ENCODE measurements around the gene CRB2. TPM values are rescaled to one million over a fixed set of nuclear protein-coding genes. Genes with fewer than 3 reads are reported as not detected.

Gene CRB2
- total and polyA plus RNA-seq, 2 of the 13 experiments (the other 11 are each of a cell fraction or from before 2014, with no cell fraction given) = 0.01 to 0.29 TPM

DNA sequence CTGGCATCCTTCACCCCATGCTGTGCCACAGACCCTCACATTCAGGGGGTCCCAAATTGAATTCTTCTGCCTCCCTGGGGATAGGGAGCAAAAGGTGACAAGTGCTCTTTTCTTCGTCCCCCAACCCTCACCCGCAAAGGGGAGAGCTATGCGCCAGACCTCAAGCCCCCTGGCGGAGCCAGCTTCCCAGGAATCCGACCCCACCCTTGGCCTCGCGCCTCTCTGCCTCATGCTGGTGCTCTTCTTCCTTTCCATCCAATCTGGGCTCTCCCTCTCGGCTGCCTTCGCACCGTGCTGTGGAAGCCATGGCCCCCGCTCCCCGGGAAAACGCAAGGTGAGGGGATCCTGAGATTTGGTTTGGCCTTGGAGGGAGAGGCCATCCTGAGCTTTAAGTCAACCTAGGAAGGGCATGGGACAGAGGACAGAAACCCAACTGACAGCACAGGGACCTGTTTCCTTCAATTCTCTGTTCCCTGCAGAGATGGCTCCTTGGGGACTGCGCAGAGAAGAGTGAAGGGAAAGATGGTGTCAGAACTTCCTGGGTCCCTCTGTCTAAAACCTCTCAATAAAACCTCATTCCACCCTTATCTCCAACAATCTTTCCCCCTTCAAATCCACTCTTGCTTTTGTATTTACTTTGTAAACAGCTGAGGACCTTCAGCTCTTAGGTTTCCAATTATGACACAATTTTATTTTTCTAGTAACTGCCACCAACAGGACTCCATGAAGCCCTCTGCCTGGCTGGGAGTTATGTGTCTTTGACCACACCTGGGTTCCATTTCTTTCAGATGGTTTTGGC lies 36.3 kb upstream of the CRB2 start (continued):
- TF ChIP-seq, protein P1, sequence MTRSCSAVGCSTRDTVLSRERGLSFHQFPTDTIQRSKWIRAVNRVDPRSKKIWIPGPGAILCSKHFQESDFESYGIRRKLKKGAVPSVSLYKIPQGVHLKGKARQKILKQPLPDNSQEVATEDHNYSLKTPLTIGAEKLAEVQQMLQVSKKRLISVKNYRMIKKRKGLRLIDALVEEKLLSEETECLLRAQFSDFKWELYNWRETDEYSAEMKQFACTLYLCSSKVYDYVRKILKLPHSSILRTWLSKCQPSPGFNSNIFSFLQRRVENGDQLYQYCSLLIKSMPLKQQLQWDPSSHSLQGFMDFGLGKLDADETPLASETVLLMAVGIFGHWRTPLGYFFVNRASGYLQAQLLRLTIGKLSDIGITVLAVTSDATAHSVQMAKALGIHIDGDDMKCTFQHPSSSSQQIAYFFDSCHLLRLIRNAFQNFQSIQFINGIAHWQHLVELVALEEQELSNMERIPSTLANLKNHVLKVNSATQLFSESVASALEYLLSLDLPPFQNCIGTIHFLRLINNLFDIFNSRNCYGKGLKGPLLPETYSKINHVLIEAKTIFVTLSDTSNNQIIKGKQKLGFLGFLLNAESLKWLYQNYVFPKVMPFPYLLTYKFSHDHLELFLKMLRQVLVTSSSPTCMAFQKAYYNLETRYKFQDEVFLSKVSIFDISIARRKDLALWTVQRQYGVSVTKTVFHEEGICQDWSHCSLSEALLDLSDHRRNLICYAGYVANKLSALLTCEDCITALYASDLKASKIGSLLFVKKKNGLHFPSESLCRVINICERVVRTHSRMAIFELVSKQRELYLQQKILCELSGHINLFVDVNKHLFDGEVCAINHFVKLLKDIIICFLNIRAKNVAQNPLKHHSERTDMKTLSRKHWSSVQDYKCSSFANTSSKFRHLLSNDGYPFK (CRISPR knock-in tag; IDR thresholded peaks at IDR 0.05; ENCODE audit: borderline replicate concordance) = no peak
- peak; percentile 21; the same call in 1 of the 2 replicates for TF ChIP-seq SAP130 (CRISPR knock-in tag; IDR thresholded peaks at IDR 0.05; ENCODE audit: low read depth)
- TF ChIP-seq SOX13 (IDR thresholded peaks at IDR 0.05) = no peak
- TF ChIP-seq SOX13 (CRISPR knock-in tag; conservative IDR thresholded peaks at IDR 0.05 in 1 of 2, IDR thresholded peaks at IDR 0.05 in 1 of 2) = peak in 1 of 2 experiments; percentile 14; a peak in 1 of 4 replicates
- TF ChIP-seq ZNF83 (CRISPR knock-in tag; IDR thresholded peaks at IDR 0.05; ENCODE audit: borderline replicate concordance) = 0 out of 2 replicates have a peak, but pooled peaks have one; percentile 52

DNA sequence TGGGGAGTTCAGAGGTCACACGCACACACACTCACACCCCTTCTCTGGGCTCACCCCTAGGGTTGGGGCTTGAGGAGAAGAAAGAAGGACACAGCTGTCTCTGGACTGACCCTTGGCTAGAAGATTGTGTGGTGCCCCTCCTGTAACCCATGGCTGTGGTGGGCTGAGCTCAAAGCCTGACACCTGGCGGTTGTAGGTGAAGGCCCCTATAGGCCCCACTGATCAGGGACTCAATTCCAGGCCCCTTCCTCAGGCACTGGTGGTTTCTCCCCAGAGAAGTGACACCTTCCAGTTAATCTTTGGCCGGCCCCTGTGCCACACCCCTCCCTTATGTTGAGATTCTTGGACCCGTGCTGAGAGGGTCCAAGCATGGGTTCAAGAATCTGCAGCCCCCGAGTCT lies 35.2 kb upstream of the CRB2 start:
- no peak for TF ChIP-seq SIN3B (IDR thresholded peaks at IDR 0.05; ENCODE audit: low read length)
- TF ChIP-seq, protein P2, sequence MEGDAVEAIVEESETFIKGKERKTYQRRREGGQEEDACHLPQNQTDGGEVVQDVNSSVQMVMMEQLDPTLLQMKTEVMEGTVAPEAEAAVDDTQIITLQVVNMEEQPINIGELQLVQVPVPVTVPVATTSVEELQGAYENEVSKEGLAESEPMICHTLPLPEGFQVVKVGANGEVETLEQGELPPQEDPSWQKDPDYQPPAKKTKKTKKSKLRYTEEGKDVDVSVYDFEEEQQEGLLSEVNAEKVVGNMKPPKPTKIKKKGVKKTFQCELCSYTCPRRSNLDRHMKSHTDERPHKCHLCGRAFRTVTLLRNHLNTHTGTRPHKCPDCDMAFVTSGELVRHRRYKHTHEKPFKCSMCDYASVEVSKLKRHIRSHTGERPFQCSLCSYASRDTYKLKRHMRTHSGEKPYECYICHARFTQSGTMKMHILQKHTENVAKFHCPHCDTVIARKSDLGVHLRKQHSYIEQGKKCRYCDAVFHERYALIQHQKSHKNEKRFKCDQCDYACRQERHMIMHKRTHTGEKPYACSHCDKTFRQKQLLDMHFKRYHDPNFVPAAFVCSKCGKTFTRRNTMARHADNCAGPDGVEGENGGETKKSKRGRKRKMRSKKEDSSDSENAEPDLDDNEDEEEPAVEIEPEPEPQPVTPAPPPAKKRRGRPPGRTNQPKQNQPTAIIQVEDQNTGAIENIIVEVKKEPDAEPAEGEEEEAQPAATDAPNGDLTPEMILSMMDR (CRISPR knock-in tag; IDR thresholded peaks at IDR 0.05) = peak; percentile 67
- TF ChIP-seq, protein P3, sequence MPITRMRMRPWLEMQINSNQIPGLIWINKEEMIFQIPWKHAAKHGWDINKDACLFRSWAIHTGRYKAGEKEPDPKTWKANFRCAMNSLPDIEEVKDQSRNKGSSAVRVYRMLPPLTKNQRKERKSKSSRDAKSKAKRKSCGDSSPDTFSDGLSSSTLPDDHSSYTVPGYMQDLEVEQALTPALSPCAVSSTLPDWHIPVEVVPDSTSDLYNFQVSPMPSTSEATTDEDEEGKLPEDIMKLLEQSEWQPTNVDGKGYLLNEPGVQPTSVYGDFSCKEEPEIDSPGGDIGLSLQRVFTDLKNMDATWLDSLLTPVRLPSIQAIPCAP (CRISPR knock-in tag; IDR thresholded peaks at IDR 0.05; ENCODE audit: low read depth) = no peak
- peak; percentile 37; the same call in 1 of the 2 replicates for TF ChIP-seq RAD21 (CRISPR knock-in tag; IDR thresholded peaks at IDR 0.05)
- TF ChIP-seq, protein P4, sequence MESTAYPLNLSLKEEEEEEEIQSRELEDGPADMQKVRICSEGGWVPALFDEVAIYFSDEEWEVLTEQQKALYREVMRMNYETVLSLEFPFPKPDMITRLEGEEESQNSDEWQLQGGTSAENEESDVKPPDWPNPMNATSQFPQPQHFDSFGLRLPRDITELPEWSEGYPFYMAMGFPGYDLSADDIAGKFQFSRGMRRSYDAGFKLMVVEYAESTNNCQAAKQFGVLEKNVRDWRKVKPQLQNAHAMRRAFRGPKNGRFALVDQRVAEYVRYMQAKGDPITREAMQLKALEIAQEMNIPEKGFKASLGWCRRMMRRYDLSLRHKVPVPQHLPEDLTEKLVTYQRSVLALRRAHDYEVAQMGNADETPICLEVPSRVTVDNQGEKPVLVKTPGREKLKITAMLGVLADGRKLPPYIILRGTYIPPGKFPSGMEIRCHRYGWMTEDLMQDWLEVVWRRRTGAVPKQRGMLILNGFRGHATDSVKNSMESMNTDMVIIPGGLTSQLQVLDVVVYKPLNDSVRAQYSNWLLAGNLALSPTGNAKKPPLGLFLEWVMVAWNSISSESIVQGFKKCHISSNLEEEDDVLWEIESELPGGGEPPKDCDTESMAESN (CRISPR knock-in tag; conservative IDR thresholded peaks at IDR 0.05) = no peak
- 0 out of 2 replicates have a peak, but pooled peaks have one; percentile 27 for TF ChIP-seq ZBTB7B (CRISPR knock-in tag; IDR thresholded peaks at IDR 0.05)
- peak; percentile 29; the same call in 1 of the 2 replicates for TF ChIP-seq ZFX (CRISPR knock-in tag; IDR thresholded peaks at IDR 0.05; ENCODE audit: low read depth)
- peak; percentile 77; the same call in 1 of the 2 replicates for TF ChIP-seq NAIF1 (CRISPR knock-in tag; IDR thresholded peaks at IDR 0.05; ENCODE audit: borderline replicate concordance)
- no peak for TF ChIP-seq HMG20A (CRISPR knock-in tag; IDR thresholded peaks at IDR 0.05; ENCODE audit: borderline replicate concordance)
- peaks cover 98% of the 10 kb centered on the region for H3K4me1 ChIP-seq (ENCODE audit: insufficient read depth, low read length)
- no peaks in the 10 kb centered on the region for H4K20me1 ChIP-seq (ENCODE audit: insufficient read depth, low read length)
- ATAC-seq (peak; percentile 45), DNase-seq (ENCODE audit: low spot score) (no peak), FAIRE-seq (no peak)
- H3K9ac ChIP-seq (ENCODE audit: insufficient read depth, low read depth, low read length) = no peak overlapping the region
- intact Hi-C loops (cut with micrococcal nuclease; ENCODE audit: unreplicated experiment) = loop anchor here (10.0 kb wide), 2 partner anchors 56 to 236 kb away; partner anchors contain the start of gene STRBP
- no peaks in the 10 kb centered on the region for H3K36me3 ChIP-seq (replicated peaks in 1 of 2; ENCODE audit: control insufficient read depth in 1 of 2, insufficient read depth in 2 of 2, low read length in 2 of 2)
- no peak overlapping the region for H2AFZ ChIP-seq (ENCODE audit: low read length)
- ChIA-PET CTCF (ENCODE audit: low intra/inter-chr PET ratio, low total read pairs) (no interaction called here), POLR2A (no interaction called here)
- no TSS peak for BruUV-seq (replicated peaks)
- peak overlapping the region in 1 of 3 experiments; percentile 31; a peak in 2 of 6 replicates for H3K4me3 ChIP-seq (replicated peaks in 1 of 3; ENCODE audit: insufficient read depth in 1 of 3, low read depth in 2 of 3, low read length in 3 of 3)
- H3K27me3 ChIP-seq (ENCODE audit: control insufficient read depth in 1 of 2, insufficient read depth in 2 of 2, low read length in 2 of 2) = peaks cover 0 to 9% of the 10 kb centered on the region in 2 experiments; a peak in 1 of 5 replicates
- in situ Hi-C loops (cut with HindIII; ENCODE audit: extremely low pct_ligation_motif_present, low pct_unique_long_range_greater_than_20kb) = no loop called here
- H3K4me2 ChIP-seq (ENCODE audit: low read depth, low read length) = peak overlapping the region; percentile 79
- H3K9me3 ChIP-seq (ENCODE audit: low read length) = no peaks in the 10 kb centered on the region
- no peak overlapping the region for H3K27ac ChIP-seq (ENCODE audit: extremely low read length, insufficient read depth, low read length)
- H3K79me2 ChIP-seq (ENCODE audit: insufficient read depth, low read length) = no peaks in the 10 kb centered on the region
- 17% methylated on average over 3 of the region's 5 CpGs for WGBS (ENCODE audit: low lambda C conversion rate)
